ENCODE data around the gene MPP2.

DNA sequence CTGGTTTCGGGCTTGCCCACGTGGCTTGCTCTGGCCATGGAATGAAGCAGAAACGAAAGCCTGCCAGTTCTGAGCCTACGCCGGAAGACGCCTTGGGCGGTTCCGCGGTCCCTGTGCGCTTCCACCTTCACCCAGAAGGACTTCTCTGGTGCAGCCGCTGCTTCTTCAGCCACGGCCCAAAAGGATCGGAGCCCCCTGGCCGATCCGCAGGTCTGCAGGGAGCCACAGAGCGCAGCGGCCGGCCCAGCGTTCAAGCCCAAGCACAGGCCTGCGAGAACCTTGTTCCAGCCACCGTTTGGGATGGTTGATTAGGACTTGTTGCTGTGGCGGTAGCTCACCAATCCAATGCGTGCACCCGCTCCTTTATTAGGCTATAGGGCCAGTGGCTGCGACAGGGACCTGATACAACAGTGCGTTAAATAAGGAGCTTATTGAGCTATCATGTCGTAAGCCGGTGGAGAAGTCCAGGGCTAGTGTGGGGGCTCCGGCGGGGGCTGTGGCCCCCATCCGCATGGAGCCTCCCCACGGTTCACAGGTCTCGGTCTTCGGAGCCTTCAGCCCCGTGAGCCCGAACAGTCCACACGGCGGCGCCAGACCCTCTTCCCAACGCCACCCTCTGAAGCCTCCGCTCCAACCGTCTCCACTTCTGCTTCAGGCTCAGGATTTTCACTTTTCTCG is 10.2 kb upstream of the MPP2 start:
- TF ChIP-seq YY1 (IDR thresholded peaks at IDR 0.05; ENCODE audit: low read depth) = no peak
- no peak for TF ChIP-seq TAF1 (IDR thresholded peaks at IDR 0.05; ENCODE audit: low read depth)
- no peak for TF ChIP-seq RAD21 (IDR thresholded peaks at IDR 0.05; ENCODE audit: low read depth)
- TF ChIP-seq, protein P1, sequence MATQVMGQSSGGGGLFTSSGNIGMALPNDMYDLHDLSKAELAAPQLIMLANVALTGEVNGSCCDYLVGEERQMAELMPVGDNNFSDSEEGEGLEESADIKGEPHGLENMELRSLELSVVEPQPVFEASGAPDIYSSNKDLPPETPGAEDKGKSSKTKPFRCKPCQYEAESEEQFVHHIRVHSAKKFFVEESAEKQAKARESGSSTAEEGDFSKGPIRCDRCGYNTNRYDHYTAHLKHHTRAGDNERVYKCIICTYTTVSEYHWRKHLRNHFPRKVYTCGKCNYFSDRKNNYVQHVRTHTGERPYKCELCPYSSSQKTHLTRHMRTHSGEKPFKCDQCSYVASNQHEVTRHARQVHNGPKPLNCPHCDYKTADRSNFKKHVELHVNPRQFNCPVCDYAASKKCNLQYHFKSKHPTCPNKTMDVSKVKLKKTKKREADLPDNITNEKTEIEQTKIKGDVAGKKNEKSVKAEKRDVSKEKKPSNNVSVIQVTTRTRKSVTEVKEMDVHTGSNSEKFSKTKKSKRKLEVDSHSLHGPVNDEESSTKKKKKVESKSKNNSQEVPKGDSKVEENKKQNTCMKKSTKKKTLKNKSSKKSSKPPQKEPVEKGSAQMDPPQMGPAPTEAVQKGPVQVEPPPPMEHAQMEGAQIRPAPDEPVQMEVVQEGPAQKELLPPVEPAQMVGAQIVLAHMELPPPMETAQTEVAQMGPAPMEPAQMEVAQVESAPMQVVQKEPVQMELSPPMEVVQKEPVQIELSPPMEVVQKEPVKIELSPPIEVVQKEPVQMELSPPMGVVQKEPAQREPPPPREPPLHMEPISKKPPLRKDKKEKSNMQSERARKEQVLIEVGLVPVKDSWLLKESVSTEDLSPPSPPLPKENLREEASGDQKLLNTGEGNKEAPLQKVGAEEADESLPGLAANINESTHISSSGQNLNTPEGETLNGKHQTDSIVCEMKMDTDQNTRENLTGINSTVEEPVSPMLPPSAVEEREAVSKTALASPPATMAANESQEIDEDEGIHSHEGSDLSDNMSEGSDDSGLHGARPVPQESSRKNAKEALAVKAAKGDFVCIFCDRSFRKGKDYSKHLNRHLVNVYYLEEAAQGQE (IDR thresholded peaks at IDR 0.05; ENCODE audit: low read depth) = no peak
- TF ChIP-seq NFIC (IDR thresholded peaks at IDR 0.05) = no peak
- TF ChIP-seq, protein P2, sequence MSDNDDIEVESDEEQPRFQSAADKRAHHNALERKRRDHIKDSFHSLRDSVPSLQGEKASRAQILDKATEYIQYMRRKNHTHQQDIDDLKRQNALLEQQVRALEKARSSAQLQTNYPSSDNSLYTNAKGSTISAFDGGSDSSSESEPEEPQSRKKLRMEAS (IDR thresholded peaks at IDR 0.05) = no peak
- TF ChIP-seq TCF12 (IDR thresholded peaks at IDR 0.05; ENCODE audit: low read depth) = no peak
- TF ChIP-seq EP300 (IDR thresholded peaks at IDR 0.05; ENCODE audit: borderline replicate concordance) = no peak
- TF ChIP-seq CEBPB (IDR thresholded peaks at IDR 0.05) = no peak
- no peak for TF ChIP-seq TEAD4 (IDR thresholded peaks at IDR 0.05)
- TF ChIP-seq EGR1 (IDR thresholded peaks at IDR 0.05) = no peak
- TF ChIP-seq FOXM1 (IDR thresholded peaks at IDR 0.05; ENCODE audit: borderline replicate concordance, low read depth) = no peak
- no peak for TF ChIP-seq CREB1 (IDR thresholded peaks at IDR 0.05; ENCODE audit: low read depth)
